ENCODE measurements around the gene PUS3.
A peak's percentile ranks its signal among the peaks of the same experiment; 100 is the strongest.
"Not testable (repeated sequence)": the region's sequence is repeated elsewhere in the genome, so short reads cannot be mapped to it uniquely, and the experiment has no call there.

Gene PUS3

GRCh38 chr11:125916683-125917347 is 13.8 kb upstream of the PUS3 start:
- DNase-seq (ENCODE audit: low read depth in 2 of 2), result no peak

GRCh38 chr11:125914601-125915000 is 11.6 kb upstream of the PUS3 start:
- DNase-seq (ENCODE audit: low read depth in 2 of 2), result not testable (repeated sequence)

GRCh38 chr11:125910226-125910849 is 7.3 kb upstream of the PUS3 start:
- no peak for DNase-seq (ENCODE audit: low read depth in 2 of 2)

GRCh38 chr11:125904678-125905077 is 1.7 kb upstream of the PUS3 start:
- DNase-seq (ENCODE audit: low read depth in 2 of 2), result no peak

- DNase-seq (ENCODE audit: low read depth in 2 of 2), result no peak
Measured at GRCh38 chr11:125903711-125904659, 979 bp upstream of the PUS3 start, which contains the start of gene DDX25. Gene DDX25, plus strand, starts transcription at chr11:125904508. Its CDS starts 10 bp downstream, at chr11:125904518.

- no peak for DNase-seq (ENCODE audit: low read depth in 2 of 2)
Measured at GRCh38 chr11:125902277-125902926, 604 bp downstream of the PUS3 start.

GRCh38 chr11:125901872-125902271 is 1.1 kb downstream of the PUS3 start:
- DNase-seq (ENCODE audit: low read depth in 2 of 2), result no peak

- DNase-seq (ENCODE audit: low read depth in 2 of 2), result no peak
Measured at GRCh38 chr11:125892994-125893393, 10.0 kb downstream of the PUS3 start.

- DNase-seq (ENCODE audit: low read depth in 2 of 2), result no peak
Measured at GRCh38 chr11:125892071-125892470, 10.9 kb downstream of the PUS3 start.

GRCh38 chr11:125890447-125891100 is 12.4 kb downstream of the PUS3 start:
- DNase-seq (ENCODE audit: low read depth in 2 of 2), result no peak

- DNase-seq (ENCODE audit: low read depth in 2 of 2), result peak; percentile 90 to 92
Measured at GRCh38 chr11:125887373-125888324, 15.4 kb downstream of the PUS3 start, which contains the start of gene HYLS1. Gene HYLS1, plus strand, starts transcription at chr11:125887668. Its CDS starts 11,701 bp downstream, at chr11:125899369.

- no peak for DNase-seq (ENCODE audit: low read depth in 2 of 2)
Measured at GRCh38 chr11:125886997-125887372, 16.0 kb downstream of the PUS3 start.

GRCh38 chr11:125883375-125883774 is 19.6 kb downstream of the PUS3 start:
- no peak for DNase-seq (ENCODE audit: low read depth in 2 of 2)

GRCh38 chr11:125881291-125881690 is 21.7 kb downstream of the PUS3 start:
- DNase-seq (ENCODE audit: low read depth in 2 of 2), result no peak

- peak; percentile 10 to 32 for DNase-seq (ENCODE audit: low read depth in 2 of 2)
Measured at GRCh38 chr11:125874556-125875124, 28.4 kb downstream of the PUS3 start.

GRCh38 chr11:125873881-125874555 is 29.0 kb downstream of the PUS3 start:
- no peak for DNase-seq (ENCODE audit: low read depth in 2 of 2)

GRCh38 chr11:125872138-125872491 is 30.9 kb downstream of the PUS3 start:
- no peak for DNase-seq (ENCODE audit: low read depth in 2 of 2)

GRCh38 chr11:125871391-125872137 is 31.4 kb downstream of the PUS3 start:
- DNase-seq (ENCODE audit: low read depth in 2 of 2), result no peak

Measured in fibroblast of skin of left biceps (primary cell).